ENCODE measurements around the gene TTR. TPM values are rescaled to one million over a fixed set of nuclear protein-coding genes. Genes with fewer than 3 reads are reported as not detected.
A peak's percentile ranks its signal among the peaks of the same experiment; 100 is the strongest.

TTR gene
- total and polyA plus RNA-seq, 8 donors, result 0.32 to 2.0 (median 0.57) TPM; not detected in 2

- intact Hi-C loops (cut with DNase I), result no loop called here
- H3K36me3 ChIP-seq, result no peaks in the 10 kb centered on the region
- ATAC-seq, result no peak
- TF ChIP-seq, protein P1, sequence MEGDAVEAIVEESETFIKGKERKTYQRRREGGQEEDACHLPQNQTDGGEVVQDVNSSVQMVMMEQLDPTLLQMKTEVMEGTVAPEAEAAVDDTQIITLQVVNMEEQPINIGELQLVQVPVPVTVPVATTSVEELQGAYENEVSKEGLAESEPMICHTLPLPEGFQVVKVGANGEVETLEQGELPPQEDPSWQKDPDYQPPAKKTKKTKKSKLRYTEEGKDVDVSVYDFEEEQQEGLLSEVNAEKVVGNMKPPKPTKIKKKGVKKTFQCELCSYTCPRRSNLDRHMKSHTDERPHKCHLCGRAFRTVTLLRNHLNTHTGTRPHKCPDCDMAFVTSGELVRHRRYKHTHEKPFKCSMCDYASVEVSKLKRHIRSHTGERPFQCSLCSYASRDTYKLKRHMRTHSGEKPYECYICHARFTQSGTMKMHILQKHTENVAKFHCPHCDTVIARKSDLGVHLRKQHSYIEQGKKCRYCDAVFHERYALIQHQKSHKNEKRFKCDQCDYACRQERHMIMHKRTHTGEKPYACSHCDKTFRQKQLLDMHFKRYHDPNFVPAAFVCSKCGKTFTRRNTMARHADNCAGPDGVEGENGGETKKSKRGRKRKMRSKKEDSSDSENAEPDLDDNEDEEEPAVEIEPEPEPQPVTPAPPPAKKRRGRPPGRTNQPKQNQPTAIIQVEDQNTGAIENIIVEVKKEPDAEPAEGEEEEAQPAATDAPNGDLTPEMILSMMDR (IDR thresholded peaks at IDR 0.05), result no peak
- no peaks in the 10 kb centered on the region for H3K27me3 ChIP-seq
- H3K4me1 ChIP-seq, result no peaks in the 10 kb centered on the region
- H3K4me3 ChIP-seq, result no peak overlapping the region
- no peak for DNase-seq
- H3K9me3 ChIP-seq, result no peaks in the 10 kb centered on the region
- H3K27ac ChIP-seq, result no peak overlapping the region
Measured at GRCh38 chr18:31562726-31563125, 29.0 kb upstream of the TTR start.

DNA sequence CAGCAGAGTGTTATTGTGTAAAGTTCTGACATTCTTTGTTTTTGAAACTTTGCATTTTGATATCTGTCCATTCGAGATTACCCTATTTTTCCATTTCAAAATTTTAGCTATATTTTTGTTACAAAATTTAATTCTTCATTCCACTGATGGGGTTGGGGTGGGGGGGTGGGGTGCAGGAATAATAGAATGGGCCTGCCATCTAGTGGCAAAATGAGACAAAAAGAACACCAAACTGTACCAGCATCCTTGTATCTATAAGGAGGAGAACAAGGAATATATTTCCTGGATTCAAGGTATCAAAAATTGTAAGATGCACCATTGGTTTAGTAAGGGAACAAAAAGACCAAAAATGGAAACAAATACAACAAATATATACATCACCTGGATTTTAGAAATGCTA lies 27.9 kb upstream of the TTR start:
- no peak for ATAC-seq
- Histone ChIP-seq H3K27ac (no peak overlapping the region), H3K4me3 (no peak overlapping the region), H3K4me1 (no peaks in the 10 kb centered on the region), H3K27me3 (no peaks in the 10 kb centered on the region), H3K9me3 (no peaks in the 10 kb centered on the region), H3K36me3 (no peaks in the 10 kb centered on the region)
- TF ChIP-seq, protein P1 (IDR thresholded peaks at IDR 0.05), result peak in 1 of 2 donors; percentile 12
- no peak for DNase-seq
- intact Hi-C loops (cut with DNase I), result no loop called here

DNA sequence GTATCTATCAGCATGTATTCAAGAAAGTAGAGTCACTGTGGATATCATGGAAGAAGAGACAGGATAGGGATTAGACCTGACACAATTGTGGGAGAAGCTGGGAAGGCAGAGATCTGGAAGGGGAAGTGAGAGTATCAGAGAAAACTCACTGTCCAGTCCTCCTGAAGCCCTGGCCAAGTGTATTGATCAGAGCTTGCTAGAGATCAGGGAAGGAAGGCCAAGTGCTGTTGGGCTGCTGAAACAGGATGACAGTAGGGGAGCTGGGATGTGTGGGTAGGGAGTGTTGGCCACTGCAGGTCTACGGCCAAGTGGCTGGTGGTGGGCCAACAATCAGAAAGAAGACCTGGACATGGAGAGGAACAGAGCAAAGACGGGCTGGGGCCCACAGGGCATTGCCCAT lies 26.3 kb upstream of the TTR start:
- H3K27me3 ChIP-seq, result no peaks in the 10 kb centered on the region
- no peak overlapping the region for H3K27ac ChIP-seq
- H3K36me3 ChIP-seq, result no peaks in the 10 kb centered on the region
- DNase-seq (no peak), ATAC-seq (no peak)
- H3K9me3 ChIP-seq, result no peaks in the 10 kb centered on the region
- TF ChIP-seq, protein P1 (IDR thresholded peaks at IDR 0.05), result no peak
- intact Hi-C loops (cut with DNase I), result no loop called here
- no peaks in the 10 kb centered on the region for H3K4me1 ChIP-seq
- H3K4me3 ChIP-seq, result no peak overlapping the region

- peak; percentile 44 for ATAC-seq
- intact Hi-C loops (cut with DNase I), result no loop called here
- Histone ChIP-seq H3K4me1 (no peaks in the 10 kb centered on the region), H3K36me3 (no peaks in the 10 kb centered on the region), H3K4me3 (no peak overlapping the region), H3K9me3 (no peaks in the 10 kb centered on the region), H3K27me3 (no peaks in the 10 kb centered on the region), H3K27ac (no peak overlapping the region)
- peak in 1 of 4 donors; percentile 10 for DNase-seq
- TF ChIP-seq, protein P1 (IDR thresholded peaks at IDR 0.05), result no peak
Measured at GRCh38 chr18:31565782-31566512, 25.7 kb upstream of the TTR start.

DNA sequence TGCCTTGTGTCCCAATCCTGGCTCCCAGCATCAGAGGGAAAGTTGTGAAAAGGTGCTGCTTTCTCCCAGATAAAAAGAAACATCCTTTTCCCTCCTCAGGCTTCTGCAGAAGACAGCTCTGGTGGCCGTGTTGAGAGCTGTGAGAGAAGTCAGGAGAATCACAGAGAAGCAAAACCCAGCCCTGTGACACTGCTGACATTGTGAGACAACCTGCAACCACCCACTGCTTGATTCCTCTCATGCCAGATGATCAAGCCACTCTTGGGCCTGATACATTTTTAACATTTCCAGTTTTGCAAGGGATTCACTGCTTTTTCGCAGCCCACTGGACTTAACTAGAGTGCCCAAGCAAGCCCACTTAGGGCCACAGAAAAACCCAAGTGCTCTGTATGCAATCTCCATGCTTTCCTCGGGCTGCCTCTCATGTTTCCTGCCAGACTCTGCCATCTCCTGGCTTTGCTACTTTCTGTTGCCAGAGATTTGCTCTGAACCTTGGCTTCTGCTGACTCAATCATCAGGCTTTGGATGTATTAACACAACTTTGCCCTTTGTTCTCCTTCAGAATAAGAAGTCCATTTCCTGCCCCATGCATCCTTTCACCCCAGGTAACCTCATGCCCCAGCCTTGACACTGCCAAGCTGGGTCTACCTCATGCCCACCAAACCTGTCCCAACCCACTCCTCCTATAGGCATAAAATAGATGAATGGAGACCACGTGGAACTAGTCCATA lies 24.9 kb upstream of the TTR start:
- TF ChIP-seq, protein P1 (IDR thresholded peaks at IDR 0.05), result no peak
- Histone ChIP-seq H3K4me3 (no peak overlapping the region), H3K4me1 (no peaks in the 10 kb centered on the region), H3K36me3 (no peaks in the 10 kb centered on the region), H3K27ac (no peak overlapping the region), H3K27me3 (no peaks in the 10 kb centered on the region), H3K9me3 (no peaks in the 10 kb centered on the region)
- intact Hi-C loops (cut with DNase I), result no loop called here
- ATAC-seq (no peak), DNase-seq (no peak)

Measured in left lung (tissue), 10 donors.